Adrenal gland (tissue), 12 donors: ENCODE measurements around the gene PIP5K1C. TPM values are rescaled to one million over a fixed set of nuclear protein-coding genes. Genes with fewer than 3 reads are reported as not detected.

Experiments
- DNase-seq, 7 donors: peaks; one replicate each; pipeline ENCODE4 v3.0.0-alpha.2; 2019 to 2020
- H3K27ac ChIP-seq, 5 donors: fragments of 200-600 bp; sonication (generic) in 4 of 5; 1 replicate in 3 of 5; 2 replicates in 2 of 5; pipeline versions ENCODE4 v1.5.1 to v1.8.0; 2016 to 2020; ENCODE audit warnings: mild to moderate bottlenecking in 1 of 5
- H3K27me3 ChIP-seq: fragments of 200-600 bp; 2 replicates; pipeline ENCODE4 v1.8.0; 2021
- H3K36me3 ChIP-seq, 2 donors: fragments of 200-600 bp; replicated peaks in 1 of 2; 1 replicate in 1 of 2; 2 replicates in 1 of 2; pipeline versions ENCODE4 v1.5.1 to v1.8.0; 2018 to 2022
- H3K4me1 ChIP-seq, 2 donors: fragments of 200-600 bp; replicated peaks in 1 of 2; 1 replicate in 1 of 2; 2 replicates in 1 of 2; pipeline versions ENCODE4 v1.5.1 to v1.8.0; 2018 to 2021
- H3K4me3 ChIP-seq, 4 donors: fragments of 200-600 bp; sonication (generic) in 3 of 4; one replicate each; pipeline ENCODE4 v1.5.1; 2016 to 2018
- H3K9me3 ChIP-seq, 3 donors: fragments of 200-600 bp; sonication (generic) in 1 of 3; replicated peaks in 1 of 3; 1 replicate in 2 of 3; 2 replicates in 1 of 3; pipeline versions ENCODE4 v1.5.1 to v1.8.0; 2016 to 2021
- CTCF ChIP-seq, 6 experiments: fragments of 450-650 bp in 4 of 6; fragments of 200-600 bp in 2 of 6; sonication (generic) in 1 of 6; IDR thresholded peaks; 1 replicate in 5 of 6; 2 replicates in 1 of 6; pipeline versions ENCODE4 v1.5.1 to v1.8.0; 2016 to 2021; ENCODE audit warnings: antibody characterized with exemption in 6 of 6, mild to moderate bottlenecking in 2 of 6, moderate library complexity in 1 of 6
- POLR2A ChIP-seq, 2 donors: fragments of 450-650 bp; IDR thresholded peaks; one replicate each; pipeline ENCODE4 v1.6.1; 2017; ENCODE audit warnings: antibody characterized with exemption in 2 of 2, mild to moderate bottlenecking in 2 of 2, moderate library complexity in 1 of 2
- WGBS, 4 donors: extraction: QIAGEN DNeasy Blood & Tissue Kit in 2 of 4; methylation state at CpG; one replicate each; pipeline versions ENCODE4 v1.1.5 to v1.1.7; 2013 to 2017; 5-methylcytosine and 5-hydroxymethylcytosine counted together
- intact Hi-C, 2 donors: fragments of 100-400 bp; cut with DNase I; formaldehyde crosslinking; loops; one replicate each; pipeline versions ENCODE4 v1.14.1 to v1.15.0; 2022 to 2023
- polyA plus RNA-seq, 3 donors: library from polyadenylated mRNA; stranded (reverse); fragments of 200-250 nt in 2 of 3; fragments of 350-450 nt in 1 of 3; fragmentation: Illumina TruSeq in 1 of 3; extraction: RNeasy Lipid Tissue Mini Kit (QIAGEN cat#74804) in 1 of 3; gene quantifications; one replicate each; pipeline ENCODE4 v1.2.3, GENCODE V29; 2013 to 2014
- total RNA-seq, 9 donors: library from RNA; depleted of rRNA in 4 of 9; stranded (reverse); fragments of >200 nt in 4 of 9; fragments of 120-200 nt in 1 of 9; fragmentation: NEBNext Ultra II Directional in 1 of 9; extraction: Animal tissue kit (Norgen Biotek cat#: 25700) in 1 of 9; gene quantifications; one replicate each; pipeline versions ENCODE4 v1.1.0 to v1.2.4, GENCODE V29; 2013 to 2023
- donor health status: healthy with polysubstance abuse.
- donor health status: Bipolar disorder and iron deficiency.
- donor health status: DM: yes; HTN: yes; CAD: no.
- donor health status: DM: no; HTN: no; CAD: no.
- donor health status: DM: no; HTN: no; CAD: no.
- donor health status: DM: yes; HTN: yes; CAD: no.

PIP5K1C gene
- total and polyA plus RNA-seq, 12 donors: 4.0 to 44.7 (median 31.0) TPM

DNA sequence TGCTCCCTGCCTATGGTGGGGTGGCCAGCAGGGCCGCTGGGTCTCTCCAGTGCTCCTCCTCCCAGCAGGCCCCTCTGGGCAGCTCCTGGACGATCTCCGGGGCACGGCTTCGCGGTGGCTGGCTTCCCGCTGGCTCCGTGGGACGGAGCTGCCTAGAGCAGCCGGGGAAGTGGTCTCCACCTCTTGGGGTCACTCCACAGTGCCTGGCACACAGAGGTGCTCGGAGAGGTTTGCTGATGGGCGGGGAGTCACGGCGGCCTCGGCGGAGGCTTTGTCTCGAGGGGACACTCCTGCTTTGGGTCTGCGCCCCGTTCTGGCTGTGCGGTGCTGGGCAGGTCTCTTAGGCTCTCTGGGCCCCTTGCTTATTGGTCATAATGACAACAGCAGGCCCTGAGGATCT, 63.8 kb downstream of the PIP5K1C start:
- WGBS, 4 donors: 93 to 98% (median 95%) methylated on average over 12 to 20 of the region's 20 CpGs
- Histone ChIP-seq H3K4me3 (no peak overlapping the region), H3K9me3 (no peaks in the 10 kb centered on the region), H3K27ac (no peak overlapping the region), H3K36me3 (peaks cover 0 to 24% of the 10 kb centered on the region in 2 donors), H3K27me3 (no peaks in the 10 kb centered on the region), H3K4me1 (no peaks in the 10 kb centered on the region)
- intact Hi-C loops: no loop called here
- TF ChIP-seq CTCF (IDR thresholded peaks at IDR 0.05) (no peak), POLR2A (IDR thresholded peaks at IDR 0.05) (no peak)
- DNase-seq: no peak

DNA sequence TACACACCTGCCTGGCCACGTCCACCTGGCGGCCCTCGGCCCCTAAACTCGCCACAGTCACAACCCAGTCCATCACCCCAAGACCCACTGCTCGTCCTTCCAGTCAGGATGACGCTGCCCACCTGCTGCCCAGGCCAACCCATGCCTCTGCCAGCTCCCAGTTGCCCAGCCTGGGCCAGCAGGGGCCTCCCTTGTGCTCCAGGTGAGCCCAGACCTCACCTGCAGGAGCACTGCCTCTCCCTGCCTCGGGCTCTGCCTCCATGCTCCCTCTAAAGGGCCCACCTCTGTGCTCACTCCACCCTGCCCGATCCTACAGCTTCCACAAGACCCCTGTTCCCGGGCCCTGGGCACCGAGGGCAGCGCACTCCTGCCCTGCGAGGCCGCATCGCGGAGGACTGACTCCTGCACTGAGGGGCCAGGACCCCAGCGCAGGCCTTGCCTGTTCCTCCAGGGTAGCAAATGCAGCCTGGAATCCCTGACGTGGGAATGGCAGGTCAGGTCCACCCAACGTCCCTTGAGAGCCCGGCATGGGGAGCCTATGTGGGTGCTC, 65.7 kb downstream of the PIP5K1C start:
- no peak for DNase-seq
- no peak for TF ChIP-seq POLR2A (IDR thresholded peaks at IDR 0.05)
- no peak for TF ChIP-seq CTCF (IDR thresholded peaks at IDR 0.05)
- 92 to 94% (median 93%) methylated on average over 10 to 19 of the region's 19 CpGs for WGBS, 4 donors
- Histone ChIP-seq H3K4me3 (no peak overlapping the region), H3K4me1 (no peaks in the 10 kb centered on the region), H3K9me3 (no peaks in the 10 kb centered on the region), H3K27me3 (no peaks in the 10 kb centered on the region), H3K27ac (no peak overlapping the region), H3K36me3 (peaks cover 0 to 17% of the 10 kb centered on the region in 2 donors)
- intact Hi-C loops: no loop called here

DNA sequence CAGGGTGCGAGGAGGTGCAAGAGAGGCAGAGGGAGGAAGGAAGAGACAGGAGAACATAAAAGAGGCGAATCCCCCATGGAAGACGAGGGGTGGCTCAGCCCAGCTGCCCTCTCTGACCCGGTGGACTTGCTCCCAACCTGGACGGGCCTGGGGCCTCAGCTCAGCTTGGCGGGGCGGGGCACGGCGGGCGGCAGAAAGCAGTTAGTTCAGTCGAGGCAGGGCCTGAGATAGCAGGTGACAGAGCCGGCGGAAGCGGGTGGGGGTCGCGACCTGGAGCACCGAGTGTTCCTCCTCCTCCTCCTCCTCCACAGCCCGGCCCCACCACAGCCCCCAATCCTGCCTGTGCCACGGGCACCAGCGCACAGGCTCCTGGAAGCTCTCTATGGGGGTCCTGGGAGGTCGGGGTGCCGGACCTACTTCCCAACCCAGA, 66.7 kb downstream of the PIP5K1C start:
- no peaks in the 10 kb centered on the region for H3K27me3 ChIP-seq
- H3K27ac ChIP-seq: no peak overlapping the region
- no peaks in the 10 kb centered on the region for H3K4me1 ChIP-seq
- H3K36me3 ChIP-seq: peaks cover 0 to 10% of the 10 kb centered on the region in 2 donors
- TF ChIP-seq CTCF (IDR thresholded peaks at IDR 0.05): no peak
- TF ChIP-seq POLR2A (IDR thresholded peaks at IDR 0.05): no peak
- H3K4me3 ChIP-seq: no peak overlapping the region
- H3K9me3 ChIP-seq: no peaks in the 10 kb centered on the region
- WGBS, 4 donors: 83 to 96% (median 93%) methylated on average over 5 to 22 of the region's 22 CpGs
- intact Hi-C loops: no loop called here
- no peak for DNase-seq

- Histone ChIP-seq H3K27ac (no peak overlapping the region), H3K4me1 (no peaks in the 10 kb centered on the region), H3K36me3 (peaks cover 0 to 3% of the 10 kb centered on the region in 2 donors), H3K9me3 (no peaks in the 10 kb centered on the region), H3K4me3 (no peak overlapping the region), H3K27me3 (no peaks in the 10 kb centered on the region)
- TF ChIP-seq POLR2A (IDR thresholded peaks at IDR 0.05) (no peak), CTCF (IDR thresholded peaks at IDR 0.05) (no peak)
- DNase-seq: no peak
- intact Hi-C loops: no loop called here
- 89 to 90% (median 90%) methylated on average over 30 to 50 of the region's 50 CpGs for WGBS, 4 donors
Measured at GRCh38 chr19:3632739-3633558, 67.3 kb downstream of the PIP5K1C start.
